ENCODE results near the gene SMAD5. TPM values are rescaled to one million over a fixed set of nuclear protein-coding genes. Genes with fewer than 3 reads are reported as not detected.
A peak's percentile ranks its signal among the peaks of the same experiment; 100 is the strongest.

SMAD5 gene
- total and polyA plus RNA-seq, 2 of the 13 experiments (the other 11 are each of a cell fraction or from before 2014, with no cell fraction given): 27.2 to 48.5 TPM

- TF ChIP-seq TEAD3 (CRISPR knock-in tag; optimal IDR thresholded peaks at IDR 0.05; ENCODE audit: borderline replicate concordance): no peak
- TF ChIP-seq ZFP90 (CRISPR knock-in tag; IDR thresholded peaks at IDR 0.05; ENCODE audit: borderline replicate concordance): no peak
- peak; percentile 69; the same call in 1 of the 2 replicates for TF ChIP-seq ZFP1 (CRISPR knock-in tag; IDR thresholded peaks at IDR 0.05)
- TF ChIP-seq, protein P1, sequence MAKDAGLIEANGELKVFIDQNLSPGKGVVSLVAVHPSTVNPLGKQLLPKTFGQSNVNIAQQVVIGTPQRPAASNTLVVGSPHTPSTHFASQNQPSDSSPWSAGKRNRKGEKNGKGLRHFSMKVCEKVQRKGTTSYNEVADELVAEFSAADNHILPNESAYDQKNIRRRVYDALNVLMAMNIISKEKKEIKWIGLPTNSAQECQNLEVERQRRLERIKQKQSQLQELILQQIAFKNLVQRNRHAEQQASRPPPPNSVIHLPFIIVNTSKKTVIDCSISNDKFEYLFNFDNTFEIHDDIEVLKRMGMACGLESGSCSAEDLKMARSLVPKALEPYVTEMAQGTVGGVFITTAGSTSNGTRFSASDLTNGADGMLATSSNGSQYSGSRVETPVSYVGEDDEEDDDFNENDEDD (CRISPR knock-in tag; IDR thresholded peaks at IDR 0.05; ENCODE audit: borderline replicate concordance): no peak
- TF ChIP-seq, protein P2, sequence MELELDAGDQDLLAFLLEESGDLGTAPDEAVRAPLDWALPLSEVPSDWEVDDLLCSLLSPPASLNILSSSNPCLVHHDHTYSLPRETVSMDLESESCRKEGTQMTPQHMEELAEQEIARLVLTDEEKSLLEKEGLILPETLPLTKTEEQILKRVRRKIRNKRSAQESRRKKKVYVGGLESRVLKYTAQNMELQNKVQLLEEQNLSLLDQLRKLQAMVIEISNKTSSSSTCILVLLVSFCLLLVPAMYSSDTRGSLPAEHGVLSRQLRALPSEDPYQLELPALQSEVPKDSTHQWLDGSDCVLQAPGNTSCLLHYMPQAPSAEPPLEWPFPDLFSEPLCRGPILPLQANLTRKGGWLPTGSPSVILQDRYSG (CRISPR knock-in tag; IDR thresholded peaks at IDR 0.05): no peak
- TF ChIP-seq MXD3 (CRISPR knock-in tag; IDR thresholded peaks at IDR 0.05): no peak
- TF ChIP-seq GPBP1L1 (CRISPR knock-in tag; IDR thresholded peaks at IDR 0.05): no peak
- TF ChIP-seq ZNF776 (CRISPR knock-in tag; IDR thresholded peaks at IDR 0.05): no peak
- no peak for TF ChIP-seq YEATS4 (CRISPR knock-in tag; IDR thresholded peaks at IDR 0.05; ENCODE audit: borderline replicate concordance)
- TF ChIP-seq ZNF816 (CRISPR knock-in tag; IDR thresholded peaks at IDR 0.05; ENCODE audit: borderline replicate concordance): no peak
- TF ChIP-seq, protein P3, sequence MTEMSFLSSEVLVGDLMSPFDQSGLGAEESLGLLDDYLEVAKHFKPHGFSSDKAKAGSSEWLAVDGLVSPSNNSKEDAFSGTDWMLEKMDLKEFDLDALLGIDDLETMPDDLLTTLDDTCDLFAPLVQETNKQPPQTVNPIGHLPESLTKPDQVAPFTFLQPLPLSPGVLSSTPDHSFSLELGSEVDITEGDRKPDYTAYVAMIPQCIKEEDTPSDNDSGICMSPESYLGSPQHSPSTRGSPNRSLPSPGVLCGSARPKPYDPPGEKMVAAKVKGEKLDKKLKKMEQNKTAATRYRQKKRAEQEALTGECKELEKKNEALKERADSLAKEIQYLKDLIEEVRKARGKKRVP (CRISPR knock-in tag; IDR thresholded peaks at IDR 0.05): peak in 1 of 2 experiments; percentile 85; a peak in 2 of 4 replicates
- TF ChIP-seq ZSCAN9 (CRISPR knock-in tag; IDR thresholded peaks at IDR 0.05; ENCODE audit: borderline replicate concordance): 0 out of 2 replicates have a peak, but pooled peaks have one; percentile 54
- no peak for TF ChIP-seq ZSCAN25 (CRISPR knock-in tag; IDR thresholded peaks at IDR 0.05)
- TF ChIP-seq STAG1 (CRISPR knock-in tag; IDR thresholded peaks at IDR 0.05): no peak
- no peak for TF ChIP-seq HOXA9 (CRISPR knock-in tag; IDR thresholded peaks at IDR 0.05; ENCODE audit: borderline replicate concordance)
- TF ChIP-seq ZNF615 (CRISPR knock-in tag; IDR thresholded peaks at IDR 0.05; ENCODE audit: borderline replicate concordance): no peak
Observed at GRCh38 chr5:136094189-136094912, 38.3 kb upstream of the SMAD5 start (continued).

Measured in HepG2 (cell line).